Loucy (cell line): ENCODE data around the gene STAU1.
"Not testable (repeated sequence)": the region's sequence is repeated elsewhere in the genome, so short reads cannot be mapped to it uniquely, and the experiment has no call there.

Experiments used
- H2AFZ ChIP-seq: fragments of 200-600 bp; sonication (generic); 2 replicates; pipeline ENCODE4 v1.6.0; 2016; ENCODE audit warnings: antibody characterized with exemption, mild to moderate bottlenecking, low read length, moderate library complexity
- H3F3A ChIP-seq: fragments of 200-600 bp; 2 replicates; pipeline ENCODE4 v1.6.0; 2016; ENCODE audit warnings: antibody characterized with exemption, low read depth, mild to moderate bottlenecking
- H3K27me3 ChIP-seq: fragments of 200-600 bp; sonication (generic); 2 replicates; pipeline ENCODE4 v1.6.1; 2014; ENCODE audit warnings: low read length, mild to moderate bottlenecking; ENCODE audit not compliant: insufficient read depth, poor library complexity, severe bottlenecking
- H3K36me3 ChIP-seq: fragments of 200-600 bp; sonication (generic); 2 replicates; pipeline ENCODE4 v1.6.1; 2016; ENCODE audit warnings: low read length; ENCODE audit not compliant: insufficient read depth
- H3K4me1 ChIP-seq: fragments of 200-600 bp; sonication (generic); 2 replicates; pipeline ENCODE4 v1.5.1; 2014; ENCODE audit warnings: low read length, mild to moderate bottlenecking; ENCODE audit not compliant: insufficient read depth, poor library complexity, severe bottlenecking
- H3K4me2 ChIP-seq: fragments of 200-600 bp; sonication (generic); 2 replicates; pipeline ENCODE4 v1.6.0; 2014; ENCODE audit warnings: antibody characterized with exemption, low read length, low read depth, mild to moderate bottlenecking; ENCODE audit not compliant: poor library complexity, severe bottlenecking
- H3K4me3 ChIP-seq: fragments of 200-600 bp; sonication (generic); 2 replicates; pipeline ENCODE4 v1.5.1; 2014; ENCODE audit warnings: low read length, mild to moderate bottlenecking, mixed read lengths; ENCODE audit not compliant: poor library complexity, severe bottlenecking
- H3K79me2 ChIP-seq: fragments of 200-600 bp; sonication (generic); 2 replicates; pipeline ENCODE4 v1.6.1; 2014; ENCODE audit warnings: low read length; ENCODE audit not compliant: insufficient read depth
- H3K9ac ChIP-seq: fragments of 200-600 bp; sonication (generic); 2 replicates; pipeline ENCODE4 v1.6.0; 2014; ENCODE audit warnings: mild to moderate bottlenecking, low read depth, low read length, moderate library complexity; ENCODE audit not compliant: poor library complexity, severe bottlenecking
- H3K9me2 ChIP-seq: fragments of 200-600 bp; sonication (generic); replicated peaks from 2 replicates; pipeline ENCODE4 v1.6.1; 2016; ENCODE audit warnings: low read depth, low read length, mixed read lengths
- H3K9me3 ChIP-seq: fragments of 200-600 bp; sonication (generic); 2 replicates; pipeline ENCODE4 v1.6.1; 2014; ENCODE audit warnings: mild to moderate bottlenecking, antibody characterized with exemption, low read length, low read depth; ENCODE audit not compliant: insufficient read depth
- H4K20me1 ChIP-seq: fragments of 200-600 bp; sonication (generic); 2 replicates; pipeline ENCODE4 v1.6.0; 2014; ENCODE audit warnings: antibody characterized with exemption, low read length, mild to moderate bottlenecking; ENCODE audit not compliant: insufficient read depth, poor library complexity, severe bottlenecking
- CTCF ChIP-seq: fragments of 200-600 bp; sonication (generic); conservative IDR thresholded peaks from 2 replicates; pipeline ENCODE4 v1.5.1; 2014; ENCODE audit warnings: mild to moderate bottlenecking, antibody characterized with exemption, low read length
- EZH2phosphoT487 ChIP-seq: fragments of 200-600 bp; IDR thresholded peaks from 2 replicates; pipeline ENCODE4 v1.6.1; 2018; ENCODE audit warnings: antibody characterized with exemption, mild to moderate bottlenecking, moderate library complexity, borderline replicate concordance

Gene STAU1

GRCh38 chr20:49112596-49113274 lies 75.4 kb downstream of the STAU1 start:
- no peak overlapping the region for H3K4me3 ChIP-seq
- peaks cover 50% of the 10 kb centered on the region; the same call in 1 of the 2 replicates for H3K36me3 ChIP-seq
- H3K79me2 ChIP-seq, result no peaks in the 10 kb centered on the region
- H3K9ac ChIP-seq, result no peak overlapping the region
- H3K9me3 ChIP-seq, result no peaks in the 10 kb centered on the region
- H4K20me1 ChIP-seq, result no peaks in the 10 kb centered on the region
- no peaks in the 10 kb centered on the region for H3K4me1 ChIP-seq
- no peak overlapping the region for H2AFZ ChIP-seq
- TF ChIP-seq EZH2phosphoT487 (no peak), CTCF (no peak)
- no peak overlapping the region for H3K4me2 ChIP-seq
- no peaks in the 10 kb centered on the region for H3F3A ChIP-seq
- no peaks in the 10 kb centered on the region for H3K9me2 ChIP-seq
- no peaks in the 10 kb centered on the region for H3K27me3 ChIP-seq

- no peaks in the 10 kb centered on the region for H3K27me3 ChIP-seq
- peaks cover 35% of the 10 kb centered on the region; the same call in 1 of the 2 replicates for H3K36me3 ChIP-seq
Measured at GRCh38 chr20:49110767-49111694, 77.1 kb downstream of the STAU1 start.

GRCh38 chr20:49106328-49106727 lies 81.8 kb downstream of the STAU1 start:
- Histone ChIP-seq H3K27me3 (no peaks in the 10 kb centered on the region), H3K4me3 (no peak overlapping the region), H3K79me2 (no peaks in the 10 kb centered on the region), H3K9me2 (no peaks in the 10 kb centered on the region), H3K36me3 (peaks cover 34% of the 10 kb centered on the region; the same call in 1 of the 2 replicates), H4K20me1 (no peaks in the 10 kb centered on the region), H3F3A (no peaks in the 10 kb centered on the region), H3K4me1 (no peaks in the 10 kb centered on the region), H2AFZ (no peak overlapping the region), H3K9ac (no peak overlapping the region), H3K4me2 (no peak overlapping the region), H3K9me3 (no peaks in the 10 kb centered on the region)
- TF ChIP-seq EZH2phosphoT487, result no peak

More at GRCh38 chr20:49110767-49111694, 77.1 kb downstream of the STAU1 start:
- Histone ChIP-seq H3K4me2 (no peak overlapping the region), H3K9me2 (no peaks in the 10 kb centered on the region), H3K4me1 (no peaks in the 10 kb centered on the region), H4K20me1 (no peaks in the 10 kb centered on the region), H3F3A (no peaks in the 10 kb centered on the region), H3K9ac (no peak overlapping the region), H3K79me2 (no peaks in the 10 kb centered on the region), H3K4me3 (no peak overlapping the region), H2AFZ (no peak overlapping the region), H3K9me3 (no peaks in the 10 kb centered on the region)
- TF ChIP-seq EZH2phosphoT487, result no peak
- no peak for TF ChIP-seq CTCF

- H4K20me1 ChIP-seq, H3K9me3 ChIP-seq, H3K9ac ChIP-seq, H3K27me3 ChIP-seq, H3K79me2 ChIP-seq, H3K9me2 ChIP-seq, H2AFZ ChIP-seq, H3K4me2 ChIP-seq, H3K4me3 ChIP-seq, H3F3A ChIP-seq, H3K4me1 ChIP-seq: not testable (repeated sequence)
- peaks cover 43% of the 10 kb centered on the region; the same call in 1 of the 2 replicates for H3K36me3 ChIP-seq
Measured at GRCh38 chr20:49104979-49105547, 83.1 kb downstream of the STAU1 start.
